Smooth muscle cell (in vitro differentiated cells): ENCODE data around the gene UQCC5. TPM values are rescaled to one million over a fixed set of nuclear protein-coding genes. Genes with fewer than 3 reads are reported as not detected.

Experiments
- DNase-seq: peaks from one replicate; lab custom pipeline; 2025; ENCODE audit not compliant: unreplicated experiment; lab: John Stamatoyannopoulos, UW
- H2AFZ ChIP-seq: fragments of 200-600 bp; sonication (generic); 2 replicates; pipeline ENCODE4 v1.6.0; 2016; ENCODE audit warnings: antibody characterized with exemption, low read depth, mild to moderate bottlenecking
- H3F3A ChIP-seq: fragments of 200-600 bp; sonication (generic); 2 replicates; pipeline ENCODE4 v1.6.0; 2017; ENCODE audit warnings: antibody characterized with exemption, low read depth
- H3K27ac ChIP-seq: fragments of 200-600 bp; sonication (generic); 2 replicates; pipeline ENCODE4 v1.5.1; 2016; ENCODE audit warnings: low read depth, mild to moderate bottlenecking
- H3K27me3 ChIP-seq: fragments of 200-600 bp; sonication (generic); 2 replicates; pipeline ENCODE4 v1.6.1; 2016; ENCODE audit warnings: low read depth, mild to moderate bottlenecking
- H3K36me3 ChIP-seq: fragments of 200-600 bp; sonication (generic); 2 replicates; pipeline ENCODE4 v1.5.1; 2016; ENCODE audit warnings: low read depth
- H3K4me1 ChIP-seq: fragments of 200-600 bp; sonication (generic); 2 replicates; pipeline ENCODE4 v1.5.1; 2016; ENCODE audit warnings: low read depth
- H3K4me2 ChIP-seq: fragments of 200-600 bp; sonication (generic); 2 replicates; pipeline ENCODE4 v1.6.0; 2016; ENCODE audit warnings: mild to moderate bottlenecking
- H3K4me3 ChIP-seq: fragments of 200-600 bp; sonication (generic); 2 replicates; pipeline ENCODE4 v1.5.1; 2016; ENCODE audit warnings: mild to moderate bottlenecking
- H3K79me2 ChIP-seq: fragments of 200-600 bp; sonication (generic); 2 replicates; pipeline ENCODE4 v1.6.0; 2016; ENCODE audit warnings: low read depth, mild to moderate bottlenecking
- H3K9ac ChIP-seq: fragments of 200-600 bp; sonication (generic); 2 replicates; pipeline ENCODE4 v1.6.0; 2016; ENCODE audit warnings: low read depth
- H3K9me3 ChIP-seq: fragments of 200-600 bp; sonication (generic); replicated peaks from 2 replicates; pipeline ENCODE4 v1.5.1; 2016; ENCODE audit warnings: low read depth
- H4K20me1 ChIP-seq: fragments of 200-600 bp; sonication (generic); 2 replicates; pipeline ENCODE4 v1.6.0; 2016; ENCODE audit warnings: low read depth
- CTCF ChIP-seq: fragments of 200-600 bp; sonication (generic); IDR thresholded peaks from 2 replicates; pipeline ENCODE4 v1.5.1; 2017; ENCODE audit warnings: borderline replicate concordance, mild to moderate bottlenecking, antibody characterized with exemption; ENCODE audit not compliant: insufficient read depth, poor library complexity, severe bottlenecking
- WGBS: methylation state at CpG from one replicate; pipeline ENCODE4 v1.1.7; 2016; ENCODE audit warnings: low lambda C conversion rate; 5-methylcytosine and 5-hydroxymethylcytosine counted together
- polyA plus RNA-seq: library from polyadenylated mRNA; unstranded; fragments of >200 nt; fragmentation: Nextera tagmentation; extraction: Ambion mirVana; gene quantifications from 2 replicates; pipeline ENCODE4 v1.2.1, GENCODE V29; 2016
- total RNA-seq: library from RNA; depleted of rRNA; stranded (reverse); fragments of >200 nt; gene quantifications from 2 replicates; pipeline ENCODE4 v1.2.3, GENCODE V29; 2014

Gene UQCC5
- total and polyA plus RNA-seq, 2 experiments from 2014 or later, result 0.76 to 33.0 TPM

GRCh38 chr3:52517796-52518722, 18.3 kb upstream of the UQCC5 start:
- H3K79me2 ChIP-seq, result no peaks in the 10 kb centered on the region
- no peak overlapping the region for H3K4me2 ChIP-seq
- no peaks in the 10 kb centered on the region for H3K27me3 ChIP-seq
- H3K9ac ChIP-seq, result no peak overlapping the region
- TF ChIP-seq CTCF, result no peak
- no peaks in the 10 kb centered on the region for H3K36me3 ChIP-seq
- H3K4me3 ChIP-seq, result no peak overlapping the region
- H2AFZ ChIP-seq, result no peak overlapping the region
- H3F3A ChIP-seq, result no peaks in the 10 kb centered on the region
- no peak for DNase-seq
- H4K20me1 ChIP-seq, result no peaks in the 10 kb centered on the region
- no peak overlapping the region for H3K27ac ChIP-seq
- H3K4me1 ChIP-seq, result no peaks in the 10 kb centered on the region
- H3K9me3 ChIP-seq, result no peaks in the 10 kb centered on the region
- WGBS, result 86% methylated on average over 25 of the region's 25 CpGs

GRCh38 chr3:52518723-52519444, 17.5 kb upstream of the UQCC5 start:
- Histone ChIP-seq H2AFZ (no peak overlapping the region), H3K27me3 (no peaks in the 10 kb centered on the region), H3K4me1 (no peaks in the 10 kb centered on the region), H4K20me1 (no peaks in the 10 kb centered on the region), H3K9ac (no peak overlapping the region), H3K4me2 (no peak overlapping the region), H3F3A (no peaks in the 10 kb centered on the region), H3K4me3 (no peak overlapping the region), H3K27ac (no peak overlapping the region), H3K36me3 (no peaks in the 10 kb centered on the region), H3K9me3 (no peaks in the 10 kb centered on the region), H3K79me2 (no peaks in the 10 kb centered on the region)
- 44% methylated on average over 28 of the region's 50 CpGs for WGBS
- no peak for TF ChIP-seq CTCF
- DNase-seq, result no peak

GRCh38 chr3:52519445-52520140, 16.8 kb upstream of the UQCC5 start:
- H3K36me3 ChIP-seq, result no peaks in the 10 kb centered on the region
- no peak overlapping the region for H3K27ac ChIP-seq
- no peak overlapping the region for H3K9ac ChIP-seq
- no peaks in the 10 kb centered on the region for H3K79me2 ChIP-seq
- no peak for TF ChIP-seq CTCF
- H3K9me3 ChIP-seq, result no peaks in the 10 kb centered on the region
- no peaks in the 10 kb centered on the region for H3F3A ChIP-seq
- peaks cover 6% of the 10 kb centered on the region for H4K20me1 ChIP-seq
- H3K4me2 ChIP-seq, result no peak overlapping the region
- no peaks in the 10 kb centered on the region for H3K27me3 ChIP-seq
- H3K4me3 ChIP-seq, result no peak overlapping the region
- 91% methylated on average over 21 of the region's 22 CpGs for WGBS
- no peak overlapping the region for H2AFZ ChIP-seq
- DNase-seq, result no peak
- H3K4me1 ChIP-seq, result no peaks in the 10 kb centered on the region
